Measurements from ENCODE around the gene TMEM248.

DNA sequence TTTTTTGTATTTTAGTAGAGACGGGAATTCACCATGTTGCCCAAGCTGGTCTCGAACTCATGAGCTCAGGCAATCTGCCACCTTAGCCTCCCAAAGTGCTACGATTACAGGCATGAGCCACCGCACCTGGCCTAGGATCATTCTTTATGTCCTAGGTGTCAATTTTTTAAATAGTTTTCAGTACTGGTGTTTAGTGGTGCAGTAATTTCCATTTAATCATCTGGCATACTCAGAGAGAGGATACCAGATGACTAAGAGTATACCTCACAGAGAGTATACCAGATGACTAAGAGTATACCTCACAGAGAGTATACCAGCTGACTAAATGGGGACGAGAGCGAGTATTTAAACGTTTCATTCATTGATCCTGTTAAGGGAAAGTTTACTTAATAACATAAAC lies 37.3 kb upstream of the TMEM248 start:
- TF ChIP-seq TAF1 (IDR thresholded peaks at IDR 0.05; ENCODE audit: borderline replicate concordance, low read depth, low read length) (no peak), POLR2A (IDR thresholded peaks at IDR 0.05; ENCODE audit: low read depth, low read length) (no peak), POLR2AphosphoS5 (IDR thresholded peaks at IDR 0.05; ENCODE audit: low read depth, low read length) (no peak)
